AG20443 (cell line): ENCODE data around the gene OLIG2.

Experiments used
- DNase-seq: peaks from one replicate; pipeline ENCODE4 v3.0.0; 2012; ENCODE audit warnings: low spot score, mixed read lengths

OLIG2 gene

DNA sequence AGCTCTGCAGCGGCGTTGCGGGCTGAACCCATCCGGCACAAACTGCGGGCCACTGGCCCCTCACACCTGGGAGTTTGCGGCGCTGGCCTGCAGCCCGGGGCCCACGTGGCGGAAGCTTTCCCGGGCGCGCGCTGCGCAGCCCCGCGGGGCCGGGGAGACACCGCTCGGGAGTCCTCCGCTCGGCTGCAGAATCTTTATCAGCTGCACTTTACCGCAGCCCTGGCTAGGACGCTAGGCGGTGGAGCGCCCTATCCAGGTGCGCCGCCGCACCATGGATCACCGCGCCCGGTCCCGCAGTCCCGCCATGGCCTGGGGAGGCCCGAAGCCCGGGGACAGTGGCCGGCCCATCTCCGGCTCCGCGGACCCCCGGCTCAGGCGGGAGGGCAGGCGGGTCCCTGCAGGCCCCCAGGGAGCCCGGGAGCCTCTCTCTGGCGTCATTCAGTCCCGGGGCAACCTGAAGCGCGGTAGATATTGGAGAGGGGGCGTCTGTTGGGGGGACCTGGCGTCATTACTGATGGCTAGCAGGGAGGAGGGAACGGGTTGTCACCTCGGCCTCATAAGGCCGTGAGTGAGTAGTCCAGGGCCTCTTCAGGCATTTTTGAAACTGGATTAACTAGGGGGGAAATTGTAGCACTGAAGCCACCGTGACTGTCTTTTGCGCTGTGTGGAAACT is 5.7 kb upstream of the OLIG2 start:
- DNase-seq = no peak

DNA sequence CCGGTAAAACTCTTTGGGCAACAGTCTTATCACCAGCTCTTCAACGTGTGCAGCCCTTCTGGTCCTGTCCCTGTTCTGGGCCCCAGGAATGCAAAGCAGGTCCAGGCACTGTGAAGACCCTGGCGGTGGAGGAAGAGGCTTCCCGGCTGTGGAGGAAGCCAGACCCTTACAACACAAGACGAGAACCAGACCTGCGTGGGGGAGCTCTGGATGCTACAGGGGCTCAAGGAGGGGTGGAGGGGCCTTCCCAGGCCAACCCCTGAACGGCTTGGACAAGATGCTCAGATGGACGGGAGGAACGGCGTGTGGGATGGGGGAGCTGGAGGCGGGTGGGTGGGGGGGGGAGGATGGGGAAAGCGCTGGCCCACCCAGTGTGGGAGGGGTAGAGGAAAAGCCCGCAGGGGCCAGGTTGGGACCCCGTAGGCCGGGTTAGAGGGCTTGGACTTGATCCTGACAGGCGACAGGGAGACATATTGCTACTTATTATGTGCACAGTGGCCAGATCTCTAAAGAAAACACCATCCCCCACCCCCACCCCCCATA is 5.1 kb upstream of the OLIG2 start:
- no peak for DNase-seq

- DNase-seq = no peak
Observed at GRCh38 chr21:33021150-33021549, 4.6 kb upstream of the OLIG2 start.

- DNase-seq = no peak
Observed at GRCh38 chr21:33021667-33022066, 4.1 kb upstream of the OLIG2 start.

DNA sequence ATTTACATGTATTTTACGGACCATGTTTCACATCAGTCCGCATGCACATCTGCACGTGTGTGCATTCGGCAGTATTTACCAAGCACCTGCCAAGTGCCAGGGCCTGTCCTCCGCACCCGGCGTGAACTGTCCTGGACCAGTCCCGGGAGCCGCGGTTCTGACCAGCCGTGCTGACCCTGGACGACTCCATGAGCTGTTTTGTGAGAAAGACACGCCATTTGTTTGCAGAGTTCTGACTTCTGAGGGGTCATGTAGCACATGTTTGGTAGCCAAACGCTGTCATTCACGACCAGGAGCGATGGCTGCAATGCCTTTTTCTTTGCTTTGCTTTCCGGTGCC is 3.3 kb upstream of the OLIG2 start:
- DNase-seq = no peak

DNA sequence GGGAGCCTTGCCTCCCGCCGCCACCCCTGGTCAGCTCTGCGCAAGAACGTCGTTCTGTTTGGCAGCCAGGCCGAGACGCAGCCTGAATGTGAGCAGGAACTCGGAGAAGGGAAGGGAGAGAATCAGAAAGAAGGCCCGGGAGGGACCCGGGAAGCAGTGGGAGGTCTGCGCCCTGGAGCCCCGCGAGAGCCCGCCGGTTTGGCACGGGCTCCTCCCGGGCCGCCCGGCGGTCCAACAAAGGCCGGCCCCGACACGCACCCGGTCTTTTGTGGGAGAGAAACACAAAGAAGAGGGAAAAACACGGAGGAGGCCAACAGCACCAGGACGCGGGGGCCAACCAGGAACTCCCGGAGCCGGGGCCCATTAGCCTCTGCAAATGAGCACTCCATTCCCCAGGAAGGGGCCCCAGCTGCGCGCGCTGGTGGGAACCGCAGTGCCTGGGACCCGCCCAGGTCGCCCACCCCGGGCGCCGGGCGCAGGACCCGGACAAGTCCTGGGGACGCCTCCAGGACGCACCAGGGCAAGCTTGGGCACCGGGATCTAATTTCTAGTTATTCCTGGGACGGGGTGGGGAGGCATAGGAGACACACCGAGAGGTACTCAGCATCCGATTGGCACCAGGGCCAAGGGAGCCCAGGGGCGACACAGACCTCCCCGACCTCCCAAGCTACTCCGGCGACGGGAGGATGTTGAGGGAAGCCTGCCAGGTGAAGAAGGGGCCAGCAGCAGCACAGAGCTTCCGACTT is 2.7 kb upstream of the OLIG2 start:
- DNase-seq = no peak

DNA sequence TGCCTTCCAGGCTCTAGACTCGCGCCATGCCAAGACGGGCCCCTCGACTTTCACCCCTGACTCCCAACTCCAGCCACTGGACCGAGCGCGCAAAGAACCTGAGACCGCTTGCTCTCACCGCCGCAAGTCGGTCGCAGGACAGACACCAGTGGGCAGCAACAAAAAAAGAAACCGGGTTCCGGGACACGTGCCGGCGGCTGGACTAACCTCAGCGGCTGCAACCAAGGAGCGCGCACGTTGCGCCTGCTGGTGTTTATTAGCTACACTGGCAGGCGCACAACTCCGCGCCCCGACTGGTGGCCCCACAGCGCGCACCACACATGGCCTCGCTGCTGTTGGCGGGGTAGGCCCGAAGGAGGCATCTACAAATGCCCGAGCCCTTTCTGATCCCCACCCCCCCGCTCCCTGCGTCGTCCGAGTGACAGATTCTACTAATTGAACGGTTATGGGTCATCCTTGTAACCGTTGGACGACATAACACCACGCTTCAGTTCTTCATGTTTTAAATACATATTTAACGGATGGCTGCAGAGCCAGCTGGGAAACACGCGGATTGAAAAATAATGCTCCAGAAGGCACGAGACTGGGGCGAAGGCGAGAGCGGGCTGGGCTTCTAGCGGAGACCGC is 2.0 kb upstream of the OLIG2 start:
- no peak for DNase-seq

DNA sequence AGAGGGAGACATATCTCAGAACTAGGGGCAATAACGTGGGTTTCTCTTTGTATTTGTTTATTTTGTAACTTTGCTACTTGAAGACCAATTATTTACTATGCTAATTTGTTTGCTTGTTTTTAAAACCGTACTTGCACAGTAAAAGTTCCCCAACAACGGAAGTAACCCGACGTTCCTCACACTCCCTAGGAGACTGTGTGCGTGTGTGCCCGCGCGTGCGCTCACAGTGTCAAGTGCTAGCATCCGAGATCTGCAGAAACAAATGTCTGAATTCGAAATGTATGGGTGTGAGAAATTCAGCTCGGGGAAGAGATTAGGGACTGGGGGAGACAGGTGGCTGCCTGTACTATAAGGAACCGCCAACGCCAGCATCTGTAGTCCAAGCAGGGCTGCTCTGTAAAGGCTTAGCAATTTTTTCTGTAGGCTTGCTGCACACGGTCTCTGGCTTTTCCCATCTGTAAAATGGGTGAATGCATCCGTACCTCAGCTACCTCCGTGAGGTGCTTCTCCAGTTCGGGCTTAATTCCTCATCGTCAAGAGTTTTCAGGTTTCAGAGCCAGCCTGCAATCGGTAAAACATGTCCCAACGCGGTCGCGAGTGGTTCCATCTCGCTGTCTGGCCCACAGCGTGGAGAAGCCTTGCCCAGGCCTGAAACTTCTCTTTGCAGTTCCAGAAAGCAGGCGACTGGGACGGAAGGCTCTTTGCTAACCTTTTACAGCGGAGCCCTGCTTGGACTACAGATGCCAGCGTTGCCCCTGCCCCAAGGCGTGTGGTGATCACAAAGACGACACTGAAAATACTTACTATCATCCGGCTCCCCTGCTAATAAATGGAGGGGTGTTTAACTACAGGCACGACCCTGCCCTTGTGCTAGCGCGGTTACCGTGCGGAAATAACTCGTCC is 1.3 kb upstream of the OLIG2 start:
- no peak for DNase-seq

GRCh38 chr21:33025106-33025488 is 638 bp upstream of the OLIG2 start:
- DNase-seq = no peak

DNA sequence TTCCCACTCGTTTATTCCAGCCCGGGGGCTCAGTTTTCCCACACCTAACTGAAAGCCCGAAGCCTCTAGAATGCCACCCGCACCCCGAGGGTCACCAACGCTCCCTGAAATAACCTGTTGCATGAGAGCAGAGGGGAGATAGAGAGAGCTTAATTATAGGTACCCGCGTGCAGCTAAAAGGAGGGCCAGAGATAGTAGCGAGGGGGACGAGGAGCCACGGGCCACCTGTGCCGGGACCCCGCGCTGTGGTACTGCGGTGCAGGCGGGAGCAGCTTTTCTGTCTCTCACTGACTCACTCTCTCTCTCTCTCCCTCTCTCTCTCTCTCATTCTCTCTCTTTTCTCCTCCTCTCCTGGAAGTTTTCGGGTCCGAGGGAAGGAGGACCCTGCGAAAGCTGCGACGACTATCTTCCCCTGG is 716 bp downstream of the OLIG2 start:
- no peak for DNase-seq

GRCh38 chr21:33026878-33027400 is 1.2 kb downstream of the OLIG2 start:
- DNase-seq = no peak

DNA sequence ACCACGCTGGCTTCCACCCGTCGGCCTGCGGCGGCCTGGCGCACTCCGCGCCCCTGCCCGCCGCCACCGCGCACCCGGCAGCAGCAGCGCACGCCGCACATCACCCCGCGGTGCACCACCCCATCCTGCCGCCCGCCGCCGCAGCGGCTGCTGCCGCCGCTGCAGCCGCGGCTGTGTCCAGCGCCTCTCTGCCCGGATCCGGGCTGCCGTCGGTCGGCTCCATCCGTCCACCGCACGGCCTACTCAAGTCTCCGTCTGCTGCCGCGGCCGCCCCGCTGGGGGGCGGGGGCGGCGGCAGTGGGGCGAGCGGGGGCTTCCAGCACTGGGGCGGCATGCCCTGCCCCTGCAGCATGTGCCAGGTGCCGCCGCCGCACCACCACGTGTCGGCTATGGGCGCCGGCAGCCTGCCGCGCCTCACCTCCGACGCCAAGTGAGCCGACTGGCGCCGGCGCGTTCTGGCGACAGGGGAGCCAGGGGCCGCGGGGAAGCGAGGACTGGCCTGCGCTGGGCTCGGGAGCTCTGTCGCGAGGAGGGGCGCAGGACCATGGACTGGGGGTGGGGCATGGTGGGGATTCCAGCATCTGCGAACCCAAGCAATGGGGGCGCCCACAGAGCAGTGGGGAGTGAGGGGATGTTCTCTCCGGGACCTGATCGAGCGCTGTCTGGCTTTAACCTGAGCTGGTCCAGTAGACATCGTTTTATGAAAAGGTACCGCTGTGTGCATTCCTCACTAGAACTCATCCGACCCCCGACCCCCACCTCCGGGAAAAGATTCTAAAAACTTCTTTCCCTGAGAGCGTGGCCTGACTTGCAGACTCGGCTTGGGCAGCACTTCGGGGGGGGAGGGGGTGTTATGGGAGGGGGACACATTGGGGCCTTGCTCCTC is 1.9 kb downstream of the OLIG2 start:
- DNase-seq = no peak

DNA sequence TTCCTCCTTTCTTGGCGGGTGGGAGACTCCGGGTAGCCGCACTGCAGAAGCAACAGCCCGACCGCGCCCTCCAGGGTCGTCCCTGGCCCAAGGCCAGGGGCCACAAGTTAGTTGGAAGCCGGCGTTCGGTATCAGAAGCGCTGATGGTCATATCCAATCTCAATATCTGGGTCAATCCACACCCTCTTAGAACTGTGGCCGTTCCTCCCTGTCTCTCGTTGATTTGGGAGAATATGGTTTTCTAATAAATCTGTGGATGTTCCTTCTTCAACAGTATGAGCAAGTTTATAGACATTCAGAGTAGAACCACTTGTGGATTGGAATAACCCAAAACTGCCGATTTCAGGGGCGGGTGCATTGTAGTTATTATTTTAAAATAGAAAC is 2.5 kb downstream of the OLIG2 start:
- DNase-seq = no peak

- no peak for DNase-seq
Observed at GRCh38 chr21:33028773-33029384, 3.1 kb downstream of the OLIG2 start.

GRCh38 chr21:33029385-33029921 is 3.7 kb downstream of the OLIG2 start:
- no peak for DNase-seq

DNA sequence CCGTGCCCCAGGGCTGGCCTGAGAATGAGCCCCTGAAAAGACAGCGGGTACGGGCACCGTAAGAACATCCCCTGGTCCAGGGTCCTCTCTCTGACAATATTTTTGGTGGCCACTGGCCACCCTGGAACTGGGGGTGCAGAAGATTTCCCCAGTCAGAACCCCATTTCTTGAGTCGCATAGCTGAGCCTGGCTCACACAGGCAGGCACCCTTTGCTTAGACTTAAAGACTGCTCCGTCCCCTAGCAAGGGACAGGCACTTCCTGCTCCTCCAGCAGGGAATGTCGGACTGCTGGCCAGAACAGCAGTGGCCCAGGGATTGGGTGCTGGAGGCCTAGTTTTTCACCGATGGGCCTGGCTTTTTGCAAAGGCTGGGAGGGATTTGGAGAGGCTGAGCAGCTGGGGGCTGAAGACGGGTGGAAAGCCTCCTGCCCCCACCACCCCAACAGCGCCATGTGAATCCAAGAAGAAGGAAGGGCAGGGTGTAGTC is 4.3 kb downstream of the OLIG2 start:
- no peak for DNase-seq

DNA sequence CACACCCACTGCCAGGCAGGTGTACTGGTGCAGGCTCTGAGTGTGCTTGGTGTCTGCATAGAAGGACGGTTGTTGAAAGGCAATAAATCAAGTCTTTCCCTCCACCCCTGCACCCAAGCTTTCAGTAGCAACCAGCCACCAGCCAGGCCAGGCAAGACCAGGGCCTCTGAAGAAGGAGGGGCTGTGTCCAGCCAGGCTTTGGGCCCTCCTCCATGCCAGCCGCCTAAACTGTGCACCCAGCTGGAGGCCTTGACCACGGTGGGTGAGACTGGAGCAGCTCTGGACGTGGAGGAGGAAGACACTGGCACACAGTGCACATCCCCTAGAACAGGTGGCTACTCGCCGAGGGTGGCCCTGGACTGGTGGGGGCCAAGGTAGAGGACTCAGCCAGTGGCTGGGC is 4.9 kb downstream of the OLIG2 start:
- no peak for DNase-seq

DNA sequence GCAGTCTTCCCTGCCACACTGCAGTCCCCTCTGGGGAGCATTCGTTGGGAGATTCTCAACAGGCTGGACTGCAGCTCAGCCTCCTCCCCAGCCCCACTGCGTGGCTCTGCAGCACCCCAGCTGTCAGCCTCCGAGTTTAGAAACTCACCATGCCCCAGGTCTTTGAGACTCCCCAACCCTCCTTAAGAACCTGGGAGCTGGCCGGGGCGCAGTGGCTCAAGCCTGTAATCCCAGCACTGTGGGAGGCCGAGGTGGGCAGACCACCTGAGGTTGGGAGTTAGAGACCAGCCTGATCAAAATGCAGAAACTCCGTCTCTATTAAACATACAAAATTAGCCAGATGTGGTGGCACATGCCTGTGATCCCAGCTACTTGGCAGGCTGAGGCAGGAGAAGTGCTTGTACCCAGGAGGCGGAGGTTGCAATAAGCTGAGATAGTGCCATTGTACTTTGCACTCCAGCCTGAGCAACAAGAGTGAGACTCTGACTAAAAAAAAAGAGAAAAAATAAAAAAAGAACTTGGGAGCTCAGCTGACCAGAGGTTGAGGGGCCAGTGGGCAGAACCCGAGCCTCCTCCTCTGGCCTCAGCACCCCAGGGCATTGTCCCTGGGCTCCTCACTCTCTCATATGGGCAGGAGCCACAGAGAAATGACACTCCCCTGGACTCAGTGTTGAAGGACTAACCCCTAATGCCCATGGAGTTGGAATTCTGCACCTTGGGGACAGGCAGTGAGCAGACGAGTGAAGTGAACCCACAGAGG is 5.6 kb downstream of the OLIG2 start:
- DNase-seq = no peak

DNA sequence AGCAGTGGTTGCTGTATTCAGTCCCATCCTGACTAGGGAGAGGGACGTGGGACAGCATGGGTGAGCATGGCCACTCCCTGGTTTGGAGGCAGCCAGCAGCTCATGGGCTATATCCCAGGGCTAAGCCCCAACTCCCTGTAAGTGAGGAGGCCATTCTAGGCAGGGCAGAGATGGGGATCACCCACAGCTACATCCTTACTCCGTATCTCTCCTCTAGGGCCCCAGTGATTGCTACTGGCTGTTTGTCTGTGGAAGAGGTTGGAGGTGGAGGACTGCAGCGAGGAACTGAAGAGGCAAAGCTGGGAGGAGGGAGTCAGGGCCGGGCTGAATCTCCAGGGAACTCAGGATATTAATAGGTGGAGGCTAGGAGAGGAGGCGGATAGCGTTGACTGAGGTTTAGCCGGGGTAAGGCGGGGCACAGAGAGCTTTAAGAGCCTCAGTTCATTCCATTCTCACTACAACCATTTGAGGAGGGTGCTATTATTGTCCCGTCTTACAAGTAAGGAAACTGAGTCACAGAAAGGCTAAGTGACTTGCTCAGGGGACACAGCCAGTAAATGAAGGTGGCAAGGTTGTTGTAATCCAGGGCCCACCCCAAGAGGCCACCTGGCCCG is 6.8 kb downstream of the OLIG2 start:
- DNase-seq = no peak
